Fibroblast of gingiva (primary cell): ENCODE results near the gene NAXD.
"Not testable (repeated sequence)": the region's sequence is repeated elsewhere in the genome, so short reads cannot be mapped to it uniquely, and the experiment has no call there.

Experiments used
- DNase-seq: peaks from one replicate; pipeline ENCODE4 v3.0.0-alpha.2; 2011; ENCODE audit warnings: low read depth

The NAXD gene

DNA sequence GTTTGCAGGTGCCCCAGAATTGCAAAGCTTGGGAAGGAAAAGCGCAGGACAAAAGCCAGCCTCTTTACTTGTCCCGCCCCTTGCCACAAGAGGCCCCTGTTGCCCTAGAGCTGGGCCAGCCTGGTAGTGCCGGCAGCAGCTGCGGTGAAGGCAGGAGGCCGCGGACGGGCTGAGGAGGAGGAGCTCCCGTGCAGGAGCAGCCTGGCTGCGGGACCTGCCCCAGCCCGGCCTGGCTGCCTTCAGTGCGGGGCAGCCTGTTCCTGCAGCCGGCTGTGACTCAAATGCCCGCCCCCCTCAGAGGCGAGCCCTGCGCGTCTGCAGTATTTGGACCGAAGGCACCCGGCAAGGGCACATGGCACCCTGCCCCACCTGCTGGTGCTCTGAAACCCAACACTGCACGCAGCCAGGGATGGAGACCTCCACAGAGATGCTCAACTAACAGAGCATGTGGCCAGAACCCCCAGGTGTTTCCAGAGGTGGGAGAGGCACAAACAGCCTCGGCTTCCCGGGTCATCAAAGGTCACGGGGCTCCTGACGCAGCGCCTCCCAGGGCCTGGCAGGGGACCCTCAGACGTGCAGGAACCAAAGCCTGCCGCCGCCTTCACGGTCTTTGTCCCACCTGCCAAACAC is 29.7 kb downstream of the NAXD start:
- peak; percentile 77 for DNase-seq

DNA sequence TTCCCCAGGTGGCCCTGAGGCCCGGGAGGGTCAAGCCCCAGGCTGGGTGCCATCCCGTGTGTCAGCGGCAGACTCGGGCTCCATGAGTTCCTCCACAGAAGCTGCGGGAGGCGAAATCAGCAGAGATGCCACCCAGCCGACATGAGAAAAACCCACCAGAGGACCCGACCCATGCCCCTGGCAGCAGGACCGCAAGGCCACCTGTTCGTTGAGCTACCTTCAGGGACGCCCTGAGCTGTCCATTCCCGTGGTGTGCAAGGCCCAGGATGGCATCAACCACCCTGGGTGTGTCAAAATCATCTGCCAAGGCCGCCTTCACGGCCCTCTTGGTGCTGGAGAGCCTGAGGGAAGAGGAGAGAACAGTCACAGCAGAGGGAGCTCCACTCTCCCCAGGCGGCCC is 30.4 kb downstream of the NAXD start:
- no peak for DNase-seq

DNA sequence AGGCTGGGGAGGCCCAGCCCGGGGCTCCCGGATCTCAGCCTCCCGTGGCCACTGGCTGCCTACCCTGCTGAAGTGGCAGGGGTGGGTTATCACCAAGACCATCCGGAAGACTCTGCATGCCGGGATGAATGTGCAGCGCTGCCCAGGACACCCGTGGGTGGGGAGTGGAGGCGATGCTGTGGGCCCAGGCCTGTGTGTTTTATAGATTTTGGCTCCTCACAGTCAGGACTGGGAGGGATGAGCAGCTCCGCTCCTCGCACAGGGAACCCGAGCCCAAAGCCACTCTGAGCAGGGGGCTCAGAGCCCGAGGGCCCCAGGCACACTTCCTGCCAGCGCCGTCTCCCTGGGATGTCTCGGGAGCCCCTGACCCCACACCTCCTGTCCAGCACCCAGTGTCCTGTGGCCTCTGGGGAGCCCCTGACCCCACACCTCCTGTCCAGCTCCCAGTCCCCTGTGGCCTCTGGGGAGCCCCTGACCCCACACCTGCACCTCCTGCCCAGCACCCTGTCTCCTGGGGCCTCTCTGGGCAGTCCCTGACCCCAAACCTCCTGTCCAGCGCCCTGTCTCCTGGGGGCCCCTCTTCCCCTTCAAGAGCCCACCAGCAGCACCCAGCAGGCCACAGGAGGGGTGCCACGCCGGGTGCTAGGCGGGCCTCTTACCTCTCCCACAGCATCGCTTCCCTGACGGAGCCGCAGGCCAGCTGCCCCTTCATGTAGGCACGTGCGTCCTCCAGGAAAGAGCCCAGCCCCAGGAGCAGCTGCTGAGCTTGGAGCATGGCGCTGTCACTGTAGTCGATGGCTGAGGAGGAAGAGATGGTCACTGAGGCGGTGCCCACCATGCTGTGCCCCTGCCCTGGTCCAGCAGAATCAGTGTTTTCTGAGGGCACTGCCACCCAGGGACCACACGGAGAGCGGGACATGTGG is 31.4 kb downstream of the NAXD start:
- DNase-seq = no peak

DNA sequence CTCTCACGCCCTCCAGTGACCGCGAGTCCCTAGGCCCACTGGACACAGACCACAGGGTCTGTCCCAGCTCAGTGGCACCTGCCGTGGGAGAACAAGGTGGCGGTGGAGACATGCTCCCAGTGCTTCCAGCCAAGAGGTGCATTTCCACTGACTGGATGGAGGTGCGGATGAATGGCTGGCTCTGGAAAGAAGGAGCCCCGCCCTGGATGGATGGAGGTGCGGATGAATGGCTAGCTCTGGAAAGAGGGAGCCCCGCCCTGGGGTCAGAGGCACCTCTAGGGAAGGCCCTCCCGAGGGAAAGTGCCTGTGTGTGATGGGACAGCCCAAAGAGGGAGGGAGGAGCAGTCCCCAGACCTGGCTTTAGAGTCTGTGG is 32.0 kb downstream of the NAXD start:
- no peak for DNase-seq

DNA sequence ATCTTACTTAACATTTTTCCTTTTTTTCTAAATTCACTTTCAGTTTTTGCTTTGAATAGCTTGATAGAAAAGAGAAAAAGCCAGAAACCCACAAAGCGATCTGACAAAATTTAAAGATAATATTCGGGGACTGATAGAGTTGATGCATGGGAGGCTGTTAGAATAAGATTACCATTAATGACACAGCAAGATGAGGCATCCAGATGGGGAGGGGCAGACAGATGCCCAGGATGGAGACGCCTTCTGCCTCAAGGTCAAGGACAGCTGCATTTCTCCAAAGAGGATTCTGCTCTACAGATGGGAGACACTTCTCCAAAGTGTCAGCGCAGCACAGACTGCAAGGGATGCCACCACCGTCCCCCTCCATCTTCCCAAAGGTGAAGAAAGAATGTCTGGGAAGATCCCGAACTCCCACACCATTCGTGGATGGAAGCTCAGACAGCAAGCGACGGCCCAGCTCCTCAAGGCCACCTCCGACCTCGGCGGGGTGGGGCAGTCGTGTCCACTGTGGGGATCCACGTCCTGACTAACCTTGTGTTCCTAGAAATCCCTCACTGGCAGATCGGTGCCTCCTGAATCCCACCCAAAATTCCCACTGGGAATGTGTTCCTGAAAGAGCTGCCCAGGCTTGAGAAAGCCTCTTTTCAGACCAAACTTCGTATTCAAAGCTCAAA is 32.9 kb downstream of the NAXD start:
- DNase-seq = no peak

GRCh38 chr13:110648848-110649421 is 33.6 kb downstream of the NAXD start:
- DNase-seq = no peak

DNA sequence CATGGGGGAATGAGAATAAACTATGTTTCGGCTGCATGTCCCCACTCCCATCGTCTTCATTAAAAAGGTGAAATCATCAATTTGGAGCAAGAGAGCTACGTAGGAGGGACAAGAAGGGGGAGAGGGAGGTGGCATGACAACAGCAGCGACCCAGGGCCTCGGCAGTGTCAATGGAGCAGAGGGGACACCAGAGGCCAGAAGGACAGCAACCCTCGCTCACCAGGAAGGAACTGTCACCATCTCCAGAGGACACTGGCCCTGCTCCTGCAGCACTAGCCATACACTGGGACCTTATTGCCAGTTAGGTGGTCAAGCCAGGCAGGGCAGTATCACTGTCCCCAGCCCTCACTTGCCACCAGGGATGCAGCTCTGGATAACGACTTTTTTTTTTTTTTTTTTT is 34.2 kb downstream of the NAXD start:
- no peak for DNase-seq

- no peak for DNase-seq
Observed at GRCh38 chr13:110650436-110650835, 35.1 kb downstream of the NAXD start.

- no peak for DNase-seq
Observed at GRCh38 chr13:110651271-110651670, 35.9 kb downstream of the NAXD start.

GRCh38 chr13:110651726-110652230 is 36.4 kb downstream of the NAXD start:
- no peak for DNase-seq

- DNase-seq = no peak
Observed at GRCh38 chr13:110652231-110652730, 36.9 kb downstream of the NAXD start.

DNA sequence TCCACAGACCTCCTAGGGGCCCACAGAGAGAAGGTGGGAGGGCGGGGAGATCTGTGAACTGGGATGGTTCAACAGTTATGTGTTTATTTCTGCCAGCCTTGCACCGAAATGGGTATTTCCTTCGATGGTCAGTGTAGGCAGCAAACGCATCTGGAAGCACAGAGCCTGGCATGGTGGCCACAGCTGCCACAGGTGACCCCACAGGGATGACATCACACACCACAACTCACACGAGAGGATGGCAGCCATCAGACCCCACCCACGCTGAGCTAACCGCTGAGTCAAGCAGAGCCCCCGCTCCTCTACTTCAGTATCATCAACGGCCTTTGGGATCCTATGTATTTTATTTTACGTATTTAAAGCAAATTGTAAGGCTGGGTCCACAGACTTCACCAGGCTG is 37.4 kb downstream of the NAXD start:
- no peak for DNase-seq

DNA sequence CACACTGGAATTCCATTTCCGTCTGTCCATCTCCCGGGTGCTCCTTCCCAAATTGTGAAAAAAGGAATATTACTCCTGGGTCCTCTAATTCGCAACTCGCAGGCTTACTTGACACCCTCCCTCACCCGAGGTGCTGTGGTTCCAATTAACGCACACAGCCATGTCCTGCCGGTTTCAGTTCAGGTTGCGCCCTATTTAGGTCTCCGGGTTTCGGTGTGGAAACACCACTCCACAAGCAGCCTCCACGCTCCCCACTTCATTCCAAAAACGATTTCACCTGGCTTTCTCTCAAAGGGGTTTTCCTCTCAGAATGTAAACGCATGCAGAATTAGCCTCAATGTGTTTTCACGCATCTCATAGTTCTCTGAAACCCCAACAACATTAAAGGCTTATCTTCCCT is 37.9 kb downstream of the NAXD start:
- DNase-seq = no peak

DNA sequence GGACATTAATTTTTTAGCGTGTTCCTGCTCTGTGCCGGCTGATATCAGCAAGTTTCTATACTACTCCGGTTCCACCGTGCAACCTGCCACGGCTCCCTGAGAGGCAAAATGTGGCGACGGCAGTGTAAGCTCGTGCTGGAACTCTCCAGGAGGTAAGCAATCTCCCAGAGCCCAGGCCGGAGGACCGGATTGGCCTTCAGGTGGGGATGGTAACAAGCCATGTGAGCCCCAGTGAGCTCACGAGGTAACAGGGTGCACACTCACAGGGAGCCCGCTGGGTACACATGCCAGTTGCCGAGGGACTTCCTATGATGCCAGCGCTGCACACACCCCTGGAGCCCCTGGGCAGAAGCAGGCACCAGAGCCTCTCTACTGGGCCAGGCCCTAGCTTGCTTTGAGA is 38.5 kb downstream of the NAXD start:
- no peak for DNase-seq

GRCh38 chr13:110657196-110657595 is 41.9 kb downstream of the NAXD start:
- no peak for DNase-seq

GRCh38 chr13:110658218-110658911 is 43.0 kb downstream of the NAXD start:
- not testable (repeated sequence) for DNase-seq

- DNase-seq = no peak
Observed at GRCh38 chr13:110661256-110661655, 45.9 kb downstream of the NAXD start.

GRCh38 chr13:110662091-110662490 is 46.7 kb downstream of the NAXD start:
- DNase-seq = no peak

GRCh38 chr13:110662777-110663443 is 47.6 kb downstream of the NAXD start:
- DNase-seq = no peak

DNA sequence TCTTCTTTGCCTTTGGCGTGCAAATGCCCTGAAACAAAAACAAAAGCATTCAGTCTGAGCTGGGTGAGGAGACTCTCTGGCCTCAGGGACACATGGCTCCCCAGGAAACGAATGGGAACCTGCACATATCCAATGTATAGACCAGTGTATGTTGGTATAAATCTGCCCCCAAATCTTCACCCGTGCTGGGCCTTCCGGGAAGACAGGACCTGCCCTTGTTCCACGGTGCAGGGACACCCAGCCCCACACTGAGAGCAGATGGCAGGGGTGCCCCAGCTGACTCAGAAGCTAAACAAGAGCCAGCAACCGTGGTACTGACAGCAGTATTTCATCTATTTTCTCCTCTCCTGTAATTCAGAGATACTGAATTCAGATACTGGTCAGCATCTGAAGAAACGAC is 48.1 kb downstream of the NAXD start:
- no peak for DNase-seq

GRCh38 chr13:110664041-110664440 is 48.7 kb downstream of the NAXD start:
- no peak for DNase-seq
